ENCODE measurements around the gene HGD. TPM values are rescaled to one million over a fixed set of nuclear protein-coding genes. Genes with fewer than 3 reads are reported as not detected.
"Not testable (repeated sequence)": the region's sequence is repeated elsewhere in the genome, so short reads cannot be mapped to it uniquely, and the experiment has no call there.

HGD gene
- polyA plus RNA-seq, 1 donor (not counting 4 experiments of a cell fraction or from before 2014, with no cell fraction given): not detected

DNA sequence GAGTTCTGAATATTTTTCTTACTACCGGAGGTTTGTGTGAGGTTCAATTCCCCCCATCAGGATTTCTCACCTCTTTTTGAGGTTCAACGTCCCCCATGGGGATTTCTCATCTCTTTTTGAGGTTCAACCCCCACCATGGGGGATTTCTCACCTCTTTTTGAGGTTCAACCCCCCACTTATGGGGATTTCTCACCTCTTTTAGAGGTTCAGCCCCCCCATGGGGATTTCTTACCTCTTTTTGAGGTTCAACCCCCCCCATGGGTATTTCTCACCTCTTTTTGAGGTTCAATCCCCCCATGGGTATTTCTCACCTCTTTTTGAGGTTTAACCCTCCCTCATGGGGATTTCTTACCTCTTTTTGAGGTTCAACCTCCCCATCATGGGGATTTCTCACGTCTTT lies 59.6 kb downstream of the HGD start:
- Histone ChIP-seq H3K9me3 (ENCODE audit: control insufficient read depth, low read depth, low read length) (peaks cover 3% of the 10 kb centered on the region), H3K27me3 (ENCODE audit: control insufficient read depth, extremely low read depth, insufficient read depth, low read length) (no peaks in the 10 kb centered on the region), H3K36me3 (ENCODE audit: control insufficient read depth in 2 of 2, extremely low read depth in 1 of 2, insufficient read depth in 2 of 2, low read length in 2 of 2) (no peaks in the 10 kb centered on the region), H3K4me3 (ENCODE audit: control insufficient read depth in 2 of 3, extremely low read depth in 1 of 3, insufficient read depth in 2 of 3, low read depth in 1 of 3, low read length in 3 of 3) (no peak overlapping the region), H3K9ac (ENCODE audit: control insufficient read depth, extremely low read depth, insufficient read depth, low read length) (no peak overlapping the region), H3K79me2 (ENCODE audit: control insufficient read depth, insufficient read depth, low read length) (no peaks in the 10 kb centered on the region), H3K4me2 (ENCODE audit: control insufficient read depth, extremely low read depth, insufficient read depth, low read depth, low read length) (no peak overlapping the region), H2AFZ (ENCODE audit: control insufficient read depth, low read length) (no peak overlapping the region), H3K4me1 (ENCODE audit: control insufficient read depth, extremely low read depth, insufficient read depth, low read length) (no peaks in the 10 kb centered on the region), H3K9me1 (ENCODE audit: control insufficient read depth, extremely low read depth, insufficient read depth, low read length) (no peaks in the 10 kb centered on the region), H3K27ac (ENCODE audit: control insufficient read depth, insufficient read depth, low read length) (no peak overlapping the region), H4K20me1 (ENCODE audit: control insufficient read depth, extremely low read depth, insufficient read depth, low read length) (no peaks in the 10 kb centered on the region)
- TF ChIP-seq CTCF (optimal IDR thresholded peaks at IDR 0.05 in 1 of 3, IDR thresholded peaks at IDR 0.05 in 1 of 3, conservative IDR thresholded peaks at IDR 0.05 in 1 of 3; ENCODE audit: extremely low read depth in 1 of 3, insufficient read depth in 2 of 3, low read length in 3 of 3) (no peak), EZH2 (IDR thresholded peaks at IDR 0.05; ENCODE audit: low read length) (no peak)
- dilution Hi-C loops (cut with MboI; ENCODE audit: extremely low pct_ligation_motif_present, low sequenced_read_pairs): no loop called here
- DNase-seq (ENCODE audit: low read depth, low spot score): no peak
- no peak for FAIRE-seq

- H2AFZ ChIP-seq (ENCODE audit: control insufficient read depth, low read length); H3K4me2 ChIP-seq (ENCODE audit: control insufficient read depth, extremely low read depth, insufficient read depth, low read depth, low read length); FAIRE-seq; H3K4me3 ChIP-seq (ENCODE audit: control insufficient read depth in 2 of 3, extremely low read depth in 1 of 3, insufficient read depth in 2 of 3, low read depth in 1 of 3, low read length in 3 of 3); H3K79me2 ChIP-seq (ENCODE audit: control insufficient read depth, insufficient read depth, low read length); H3K9ac ChIP-seq (ENCODE audit: control insufficient read depth, extremely low read depth, insufficient read depth, low read length); H4K20me1 ChIP-seq (ENCODE audit: control insufficient read depth, extremely low read depth, insufficient read depth, low read length); dilution Hi-C loops (cut with MboI; ENCODE audit: extremely low pct_ligation_motif_present, low sequenced_read_pairs); H3K9me1 ChIP-seq (ENCODE audit: control insufficient read depth, extremely low read depth, insufficient read depth, low read length); DNase-seq (ENCODE audit: low read depth, low spot score); H3K9me3 ChIP-seq (ENCODE audit: control insufficient read depth, low read depth, low read length); H3K36me3 ChIP-seq (ENCODE audit: control insufficient read depth in 2 of 2, extremely low read depth in 1 of 2, insufficient read depth in 2 of 2, low read length in 2 of 2); H3K27me3 ChIP-seq (ENCODE audit: control insufficient read depth, extremely low read depth, insufficient read depth, low read length); H3K4me1 ChIP-seq (ENCODE audit: control insufficient read depth, extremely low read depth, insufficient read depth, low read length): not testable (repeated sequence)
- H3K27ac ChIP-seq (ENCODE audit: control insufficient read depth, insufficient read depth, low read length): peak overlapping the region; percentile 52
Measured at GRCh38 chr3:120616745-120617144, 65.3 kb downstream of the HGD start.

GRCh38 chr3:120615847-120616609 lies 66.0 kb downstream of the HGD start:
- Histone ChIP-seq H2AFZ (ENCODE audit: control insufficient read depth, low read length) (peak overlapping the region; percentile 73), H3K9ac (ENCODE audit: control insufficient read depth, extremely low read depth, insufficient read depth, low read length) (peak overlapping the region; percentile 15), H3K4me1 (ENCODE audit: control insufficient read depth, extremely low read depth, insufficient read depth, low read length) (peaks cover 5% of the 10 kb centered on the region), H3K9me3 (ENCODE audit: control insufficient read depth, low read depth, low read length) (no peaks in the 10 kb centered on the region), H3K4me3 (ENCODE audit: control insufficient read depth in 2 of 3, extremely low read depth in 1 of 3, insufficient read depth in 2 of 3, low read depth in 1 of 3, low read length in 3 of 3) (no peak overlapping the region), H3K27me3 (ENCODE audit: control insufficient read depth, extremely low read depth, insufficient read depth, low read length) (no peaks in the 10 kb centered on the region), H3K36me3 (ENCODE audit: control insufficient read depth in 2 of 2, extremely low read depth in 1 of 2, insufficient read depth in 2 of 2, low read length in 2 of 2) (no peaks in the 10 kb centered on the region), H3K27ac (ENCODE audit: control insufficient read depth, insufficient read depth, low read length) (peak overlapping the region; percentile 52), H3K79me2 (ENCODE audit: control insufficient read depth, insufficient read depth, low read length) (no peaks in the 10 kb centered on the region), H3K4me2 (ENCODE audit: control insufficient read depth, extremely low read depth, insufficient read depth, low read depth, low read length) (no peak overlapping the region), H4K20me1 (ENCODE audit: control insufficient read depth, extremely low read depth, insufficient read depth, low read length) (no peaks in the 10 kb centered on the region), H3K9me1 (ENCODE audit: control insufficient read depth, extremely low read depth, insufficient read depth, low read length) (no peaks in the 10 kb centered on the region)
- dilution Hi-C loops (cut with MboI; ENCODE audit: extremely low pct_ligation_motif_present, low sequenced_read_pairs): no loop called here
- DNase-seq (ENCODE audit: low read depth, low spot score): no peak
- no peak for FAIRE-seq
- TF ChIP-seq CTCF (optimal IDR thresholded peaks at IDR 0.05 in 1 of 3, IDR thresholded peaks at IDR 0.05 in 1 of 3, conservative IDR thresholded peaks at IDR 0.05 in 1 of 3; ENCODE audit: extremely low read depth in 1 of 3, insufficient read depth in 2 of 3, low read length in 3 of 3) (no peak), EZH2 (IDR thresholded peaks at IDR 0.05; ENCODE audit: low read length) (no peak)
